ENCODE measurements around the gene PDLIM1. TPM values are rescaled to one million over a fixed set of nuclear protein-coding genes. Genes with fewer than 3 reads are reported as not detected.
"Not testable (repeated sequence)": the region's sequence is repeated elsewhere in the genome, so short reads cannot be mapped to it uniquely, and the experiment has no call there.

Gene PDLIM1
- total RNA-seq, 2 donors from 2014 or later = 109 to 140 TPM

DNA sequence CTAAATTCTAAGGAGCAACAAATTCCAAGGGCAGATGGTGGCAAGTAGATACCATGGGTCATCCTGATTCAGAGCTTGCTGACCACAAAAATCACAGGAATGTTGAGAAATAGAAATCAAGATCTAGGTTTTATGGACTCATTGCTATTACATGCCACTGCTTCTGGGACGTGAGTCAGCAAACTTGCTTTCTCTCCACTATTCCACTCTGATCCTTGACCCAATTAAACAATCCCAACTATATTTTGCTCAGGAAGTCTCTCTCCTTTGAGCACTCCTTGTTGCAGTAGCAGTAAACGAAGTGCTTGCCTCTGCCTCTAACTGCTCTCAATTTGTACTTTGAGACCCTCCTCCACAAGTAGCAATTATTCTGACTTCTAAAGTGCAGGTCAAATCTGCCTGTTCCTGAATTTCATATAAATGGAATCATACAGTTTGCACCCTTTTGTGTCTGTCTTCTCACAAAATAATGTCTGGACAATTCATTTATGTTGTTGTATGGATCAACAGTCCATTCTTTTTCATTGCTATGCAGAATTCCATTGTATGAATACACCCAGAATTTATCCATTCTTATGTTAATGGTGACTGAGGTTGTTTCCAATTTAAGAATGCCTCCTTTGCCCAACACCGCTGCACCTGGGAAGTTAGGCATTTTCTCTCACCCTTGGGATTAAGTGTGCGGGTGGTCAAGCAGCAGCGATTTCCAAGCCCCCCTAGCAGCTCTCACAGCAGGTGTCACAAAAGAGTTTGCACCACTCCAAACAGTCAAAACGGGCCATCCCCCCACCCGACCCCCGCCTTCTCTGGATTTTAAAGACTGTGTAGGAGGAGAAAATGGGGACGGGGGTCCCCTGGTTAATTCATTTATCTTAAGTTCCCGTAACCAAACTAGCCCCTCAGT lies 60.8 kb downstream of the PDLIM1 start:
- H3K4me3 ChIP-seq = peak overlapping the region; percentile 70
- TF ChIP-seq, protein P1, sequence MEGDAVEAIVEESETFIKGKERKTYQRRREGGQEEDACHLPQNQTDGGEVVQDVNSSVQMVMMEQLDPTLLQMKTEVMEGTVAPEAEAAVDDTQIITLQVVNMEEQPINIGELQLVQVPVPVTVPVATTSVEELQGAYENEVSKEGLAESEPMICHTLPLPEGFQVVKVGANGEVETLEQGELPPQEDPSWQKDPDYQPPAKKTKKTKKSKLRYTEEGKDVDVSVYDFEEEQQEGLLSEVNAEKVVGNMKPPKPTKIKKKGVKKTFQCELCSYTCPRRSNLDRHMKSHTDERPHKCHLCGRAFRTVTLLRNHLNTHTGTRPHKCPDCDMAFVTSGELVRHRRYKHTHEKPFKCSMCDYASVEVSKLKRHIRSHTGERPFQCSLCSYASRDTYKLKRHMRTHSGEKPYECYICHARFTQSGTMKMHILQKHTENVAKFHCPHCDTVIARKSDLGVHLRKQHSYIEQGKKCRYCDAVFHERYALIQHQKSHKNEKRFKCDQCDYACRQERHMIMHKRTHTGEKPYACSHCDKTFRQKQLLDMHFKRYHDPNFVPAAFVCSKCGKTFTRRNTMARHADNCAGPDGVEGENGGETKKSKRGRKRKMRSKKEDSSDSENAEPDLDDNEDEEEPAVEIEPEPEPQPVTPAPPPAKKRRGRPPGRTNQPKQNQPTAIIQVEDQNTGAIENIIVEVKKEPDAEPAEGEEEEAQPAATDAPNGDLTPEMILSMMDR (IDR thresholded peaks at IDR 0.05) = no peak
- DNase-seq (ENCODE audit: low spot score) (no peak), ATAC-seq (ENCODE audit: insufficient number of reproducible peaks, low FRiP score, low read depth) (no peak)
- H3K27me3 ChIP-seq (replicated peaks; ENCODE audit: insufficient read depth) = no peaks in the 10 kb centered on the region
- H3K9me3 ChIP-seq = no peaks in the 10 kb centered on the region
- no peaks in the 10 kb centered on the region for H3K4me1 ChIP-seq (ENCODE audit: control insufficient read depth in 1 of 2, low read depth in 2 of 2)
- H3K36me3 ChIP-seq = peaks cover 8% of the 10 kb centered on the region
- no peak overlapping the region for H3K27ac ChIP-seq

DNA sequence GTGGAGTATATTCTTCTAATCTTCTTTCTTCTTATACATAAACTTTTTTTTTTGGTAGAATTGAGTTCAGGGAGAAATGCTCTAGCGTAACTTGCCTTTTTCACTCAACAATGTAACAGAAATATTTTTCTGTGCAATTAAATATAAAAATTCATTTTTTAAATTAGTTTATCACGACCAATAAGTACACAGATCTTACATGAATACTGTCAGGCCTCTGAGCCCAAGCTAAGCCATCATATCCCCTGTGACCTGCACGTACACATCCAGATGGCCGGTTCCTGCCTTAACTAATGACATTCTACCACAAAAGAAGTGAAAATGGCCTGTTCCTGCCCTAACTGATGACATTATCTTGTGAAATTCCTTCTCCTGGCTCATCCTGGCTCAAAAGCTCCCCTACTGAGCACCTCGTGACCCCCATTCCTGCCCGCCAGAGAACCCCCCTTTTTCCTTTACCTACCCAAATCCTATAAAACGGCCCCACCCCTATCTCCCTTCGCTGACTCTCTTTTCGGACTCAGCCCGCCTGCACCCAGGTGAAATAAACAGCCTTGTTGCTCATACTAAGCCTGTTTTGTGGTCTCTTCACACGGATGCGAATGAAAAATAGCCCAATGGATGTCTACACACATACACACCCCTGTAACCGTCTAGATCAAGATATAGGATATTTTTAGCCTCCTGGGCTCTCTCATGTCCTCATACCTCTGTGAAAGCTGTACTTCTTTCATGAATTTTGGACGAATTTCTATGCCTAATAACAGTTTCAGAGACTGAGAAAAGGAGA lies 61.7 kb downstream of the PDLIM1 start:
- not testable (repeated sequence) for H3K9me3 ChIP-seq; DNase-seq (ENCODE audit: low spot score); H3K36me3 ChIP-seq; H3K27ac ChIP-seq; H3K4me1 ChIP-seq (ENCODE audit: control insufficient read depth in 1 of 2, low read depth in 2 of 2); H3K4me3 ChIP-seq; H3K27me3 ChIP-seq (replicated peaks; ENCODE audit: insufficient read depth); ATAC-seq (ENCODE audit: insufficient number of reproducible peaks, low FRiP score, low read depth)

DNA sequence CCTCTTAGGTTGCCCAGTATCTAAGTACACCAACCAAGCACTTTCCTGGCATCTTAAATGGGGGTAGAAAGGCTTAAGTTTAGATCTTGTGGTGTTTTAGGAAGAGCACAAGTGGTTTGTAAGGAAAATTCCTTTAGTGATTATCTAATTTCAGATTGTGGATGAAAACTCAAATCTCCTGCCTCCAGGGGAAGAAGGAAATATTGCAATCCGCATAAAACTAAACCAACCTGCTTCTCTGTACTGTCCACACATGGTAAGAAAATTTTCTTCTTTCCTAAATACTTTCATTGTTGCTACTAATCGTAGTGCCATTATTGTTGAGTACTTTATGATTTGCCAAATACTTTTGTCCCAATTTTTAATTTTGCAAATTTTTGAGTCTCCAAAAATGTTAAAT lies 65.7 kb downstream of the PDLIM1 start:
- ATAC-seq (ENCODE audit: insufficient number of reproducible peaks, low FRiP score, low read depth) (no peak), DNase-seq (ENCODE audit: low spot score) (no peak)
- Histone ChIP-seq H3K9me3 (no peaks in the 10 kb centered on the region), H3K27ac (no peak overlapping the region), H3K27me3 (replicated peaks; ENCODE audit: insufficient read depth) (no peaks in the 10 kb centered on the region), H3K36me3 (no peaks in the 10 kb centered on the region), H3K4me3 (no peak overlapping the region), H3K4me1 (ENCODE audit: control insufficient read depth in 1 of 2, low read depth in 2 of 2) (no peaks in the 10 kb centered on the region)
- TF ChIP-seq, protein P1 (IDR thresholded peaks at IDR 0.05) = no peak

DNA sequence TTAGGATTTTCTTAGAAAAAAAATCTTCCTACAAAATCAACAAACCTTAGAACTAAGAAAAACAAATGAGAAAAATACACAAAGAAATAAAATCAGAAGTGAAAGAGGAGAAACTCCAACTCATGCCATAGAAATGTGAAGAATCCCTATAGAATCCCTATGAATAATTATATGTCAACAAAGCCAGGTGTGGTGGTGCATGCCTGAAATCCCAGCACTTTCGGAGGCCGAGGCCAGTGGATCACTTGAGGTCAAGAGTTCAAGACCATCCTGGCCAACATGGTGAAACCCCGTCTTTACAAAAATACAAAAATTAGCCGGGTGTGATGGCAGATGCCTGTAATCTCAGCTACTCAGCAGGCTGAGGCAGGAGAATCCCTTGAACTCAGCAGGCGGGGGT lies 69.7 kb downstream of the PDLIM1 start:
- Histone ChIP-seq H3K27me3 (replicated peaks; ENCODE audit: insufficient read depth) (no peaks in the 10 kb centered on the region), H3K9me3 (no peaks in the 10 kb centered on the region), H3K27ac (no peak overlapping the region), H3K4me3 (no peak overlapping the region), H3K36me3 (no peaks in the 10 kb centered on the region), H3K4me1 (ENCODE audit: control insufficient read depth in 1 of 2, low read depth in 2 of 2) (peaks cover 0 to 16% of the 10 kb centered on the region in 2 donors)
- ATAC-seq (ENCODE audit: insufficient number of reproducible peaks, low FRiP score, low read depth) (no peak), DNase-seq (ENCODE audit: low spot score) (no peak)
- TF ChIP-seq, protein P1 (IDR thresholded peaks at IDR 0.05) = no peak

DNA sequence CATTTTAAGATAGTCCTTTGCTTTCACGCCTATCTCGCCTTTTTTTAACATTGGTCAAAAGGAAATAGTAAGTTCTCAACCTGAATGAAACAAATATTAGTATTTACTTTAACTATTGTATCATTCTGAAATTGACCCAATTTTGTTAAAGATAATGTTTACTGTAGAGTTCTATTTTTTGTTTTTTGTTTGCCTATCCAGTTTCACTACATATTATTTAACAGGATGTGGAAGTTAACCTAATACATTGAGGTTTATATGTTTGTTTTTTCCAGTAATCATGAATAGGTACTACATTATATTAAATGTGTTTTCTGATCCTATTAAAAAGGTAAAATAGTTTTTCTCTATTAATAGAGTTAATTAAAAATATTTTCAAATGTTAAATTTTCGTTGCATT lies 70.3 kb downstream of the PDLIM1 start:
- peaks cover 0 to 16% of the 10 kb centered on the region in 2 donors for H3K4me1 ChIP-seq (ENCODE audit: control insufficient read depth in 1 of 2, low read depth in 2 of 2)
- no peaks in the 10 kb centered on the region for H3K36me3 ChIP-seq
- H3K27ac ChIP-seq = no peak overlapping the region
- no peaks in the 10 kb centered on the region for H3K27me3 ChIP-seq (replicated peaks; ENCODE audit: insufficient read depth)
- ATAC-seq (ENCODE audit: insufficient number of reproducible peaks, low FRiP score, low read depth) = no peak
- TF ChIP-seq, protein P1 (IDR thresholded peaks at IDR 0.05) = no peak
- DNase-seq (ENCODE audit: low spot score) = no peak
- H3K4me3 ChIP-seq = no peak overlapping the region
- H3K9me3 ChIP-seq = no peaks in the 10 kb centered on the region

Data from thoracic aorta (tissue), 2 donors.